Duodenal mucosa (tissue), 2 donors: ENCODE measurements around the gene TMEM184C.

Source experiments
- H3K27ac ChIP-seq: one replicate; pipeline ENCODE4 v1.7.0; 2013; ENCODE audit warnings: low read depth, low read length
- H3K27me3 ChIP-seq, 2 donors: one replicate each; pipeline ENCODE4 v1.7.0; 2013; ENCODE audit warnings: low read length in 2 of 2, control low read depth in 1 of 2; ENCODE audit not compliant: insufficient read depth in 2 of 2, control insufficient read depth in 1 of 2
- H3K36me3 ChIP-seq, 2 donors: one replicate each; pipeline ENCODE4 v1.7.0; 2013; ENCODE audit warnings: low read length in 2 of 2, control low read depth in 1 of 2; ENCODE audit not compliant: insufficient read depth in 2 of 2, control insufficient read depth in 1 of 2
- H3K4me1 ChIP-seq, 2 donors: one replicate each; pipeline ENCODE4 v1.7.0; 2013; ENCODE audit warnings: low read length in 2 of 2, control low read depth in 1 of 2; ENCODE audit not compliant: insufficient read depth in 2 of 2, control insufficient read depth in 1 of 2
- H3K4me3 ChIP-seq, 2 donors: one replicate each; pipeline ENCODE4 v1.7.0; 2013; ENCODE audit warnings: low read length in 2 of 2, low read depth in 1 of 2
- H3K9ac ChIP-seq, 2 donors: one replicate each; pipeline ENCODE4 v1.7.0; 2013; ENCODE audit warnings: low read length in 2 of 2, low read depth in 1 of 2
- H3K9me3 ChIP-seq, 2 donors: one replicate each; pipeline ENCODE4 v1.7.0; 2013; ENCODE audit warnings: low read length in 2 of 2, control low read depth in 1 of 2; ENCODE audit not compliant: control insufficient read depth in 1 of 2

The TMEM184C gene

GRCh38 chr4:147643616-147644015, 26.4 kb downstream of the TMEM184C start:
- Histone ChIP-seq H3K9ac (no peak overlapping the region), H3K27ac (no peak overlapping the region), H3K9me3 (no peaks in the 10 kb centered on the region), H3K27me3 (no peaks in the 10 kb centered on the region), H3K4me1 (no peaks in the 10 kb centered on the region), H3K36me3 (peaks cover 0 to 22% of the 10 kb centered on the region in 2 donors), H3K4me3 (no peak overlapping the region)

DNA sequence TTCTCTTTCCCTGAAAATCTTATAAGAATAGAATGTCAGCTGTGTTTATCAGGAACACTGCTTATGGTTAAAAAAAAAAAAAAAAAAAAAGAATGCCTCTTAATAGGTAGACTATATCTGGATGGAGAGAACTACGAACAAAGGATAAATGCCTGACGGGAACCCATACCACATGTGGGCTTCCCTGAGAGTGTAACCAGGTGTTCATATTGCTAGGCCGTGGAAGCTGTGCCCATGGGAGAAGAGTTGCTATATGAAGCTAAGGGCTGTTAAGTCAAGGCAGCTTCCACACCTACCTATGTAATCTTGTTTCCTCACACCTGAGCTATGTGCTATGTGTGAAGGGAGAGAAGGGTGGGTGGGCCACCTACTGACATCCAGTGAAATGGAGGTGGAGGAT, 27.3 kb downstream of the TMEM184C start:
- Histone ChIP-seq H3K36me3 (peaks cover 0 to 24% of the 10 kb centered on the region in 2 donors), H3K27ac (no peak overlapping the region), H3K27me3 (no peaks in the 10 kb centered on the region), H3K9me3 (no peaks in the 10 kb centered on the region), H3K4me3 (no peak overlapping the region), H3K4me1 (no peaks in the 10 kb centered on the region), H3K9ac (no peak overlapping the region)

DNA sequence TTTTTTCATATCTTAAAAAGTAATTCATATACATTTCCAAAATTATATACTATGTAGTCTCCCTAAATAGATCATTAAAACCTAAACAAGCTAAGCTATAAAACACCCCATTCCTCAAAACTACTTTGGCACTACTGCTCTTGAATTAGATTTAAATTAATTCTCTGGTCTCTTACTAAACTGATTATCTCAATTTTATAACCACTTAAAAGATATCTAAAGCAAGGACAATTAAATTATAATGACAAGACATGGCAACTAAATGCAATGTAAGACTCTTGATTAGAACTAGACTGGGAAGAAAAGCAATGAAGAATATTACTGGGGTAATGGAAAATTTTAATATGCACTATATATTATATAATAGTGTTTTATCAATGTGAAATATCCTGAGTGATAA, 27.9 kb downstream of the TMEM184C start:
- Histone ChIP-seq H3K9me3 (no peaks in the 10 kb centered on the region), H3K4me1 (no peaks in the 10 kb centered on the region), H3K9ac (no peak overlapping the region), H3K27me3 (no peaks in the 10 kb centered on the region), H3K27ac (no peak overlapping the region), H3K36me3 (peaks cover 0 to 24% of the 10 kb centered on the region in 2 donors), H3K4me3 (no peak overlapping the region)

- no peaks in the 10 kb centered on the region for H3K4me1 ChIP-seq
- H3K4me3 ChIP-seq: no peak overlapping the region
- no peaks in the 10 kb centered on the region for H3K9me3 ChIP-seq
Measured at GRCh38 chr4:147648656-147649055, 31.5 kb downstream of the TMEM184C start.

DNA sequence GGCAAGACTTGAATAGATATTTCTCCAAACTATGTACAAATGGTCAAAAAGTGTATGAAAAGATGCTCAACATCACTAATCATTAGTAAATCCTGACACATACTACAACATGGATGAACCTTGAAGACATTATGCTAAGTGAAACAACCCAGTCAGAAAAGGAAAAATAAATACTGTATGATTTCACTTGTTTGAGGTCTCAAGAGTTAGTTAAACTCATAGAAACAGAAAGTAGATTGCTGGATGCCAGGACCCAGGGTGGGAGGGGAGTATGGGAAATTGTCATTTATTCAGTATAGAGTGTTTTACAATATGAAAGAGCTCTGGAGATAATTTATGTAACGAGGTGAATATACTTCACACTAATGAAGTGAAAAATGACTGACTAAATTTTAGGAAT, 34.4 kb downstream of the TMEM184C start:
- Histone ChIP-seq H3K36me3 (peaks cover 0 to 31% of the 10 kb centered on the region in 2 donors), H3K27me3 (no peaks in the 10 kb centered on the region), H3K27ac (no peak overlapping the region), H3K4me1 (no peaks in the 10 kb centered on the region), H3K9ac (no peak overlapping the region), H3K4me3 (no peak overlapping the region), H3K9me3 (no peaks in the 10 kb centered on the region)

More at GRCh38 chr4:147648656-147649055, 31.5 kb downstream of the TMEM184C start:
- Histone ChIP-seq H3K27me3 (no peaks in the 10 kb centered on the region), H3K36me3 (peaks cover 0 to 14% of the 10 kb centered on the region in 2 donors), H3K27ac (no peak overlapping the region), H3K9ac (no peak overlapping the region)

DNA sequence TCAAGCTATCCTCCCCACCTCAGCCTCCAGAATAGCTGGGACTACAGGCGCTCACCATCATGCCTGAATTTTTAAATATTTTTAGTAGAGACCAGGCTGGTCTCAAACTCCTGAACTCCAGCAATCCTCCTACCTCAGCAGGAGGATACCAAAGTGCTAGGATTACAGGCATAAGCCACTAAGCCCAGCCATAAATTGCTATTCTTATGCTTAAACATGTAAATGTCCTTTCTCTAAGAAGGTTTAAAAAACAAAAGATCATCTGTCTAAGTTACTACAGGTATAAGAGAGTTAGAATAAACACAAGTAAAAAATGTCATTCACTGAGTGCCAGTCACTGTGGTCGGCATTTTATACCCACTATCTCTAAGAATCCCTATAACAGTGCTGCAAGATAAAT, 38.4 kb downstream of the TMEM184C start:
- no peak overlapping the region for H3K4me3 ChIP-seq
- no peaks in the 10 kb centered on the region for H3K9me3 ChIP-seq
- no peak overlapping the region for H3K27ac ChIP-seq
- H3K36me3 ChIP-seq: peaks cover 4 to 30% of the 10 kb centered on the region in 2 donors
- no peaks in the 10 kb centered on the region for H3K4me1 ChIP-seq
- H3K27me3 ChIP-seq: no peaks in the 10 kb centered on the region
- no peak overlapping the region for H3K9ac ChIP-seq

GRCh38 chr4:147658501-147658900, 41.3 kb downstream of the TMEM184C start:
- H3K9ac ChIP-seq: no peak overlapping the region
- no peak overlapping the region for H3K4me3 ChIP-seq
- H3K36me3 ChIP-seq: peaks cover 4 to 27% of the 10 kb centered on the region in 2 donors
- H3K4me1 ChIP-seq: no peaks in the 10 kb centered on the region
- H3K27ac ChIP-seq: no peak overlapping the region
- H3K27me3 ChIP-seq: no peaks in the 10 kb centered on the region
- no peaks in the 10 kb centered on the region for H3K9me3 ChIP-seq

GRCh38 chr4:147674073-147674472, 56.9 kb downstream of the TMEM184C start:
- Histone ChIP-seq H3K9me3 (no peaks in the 10 kb centered on the region), H3K9ac (no peak overlapping the region), H3K4me1 (no peaks in the 10 kb centered on the region), H3K36me3 (peaks cover 3 to 17% of the 10 kb centered on the region in 2 donors), H3K27ac (no peak overlapping the region), H3K27me3 (no peaks in the 10 kb centered on the region), H3K4me3 (no peak overlapping the region)

DNA sequence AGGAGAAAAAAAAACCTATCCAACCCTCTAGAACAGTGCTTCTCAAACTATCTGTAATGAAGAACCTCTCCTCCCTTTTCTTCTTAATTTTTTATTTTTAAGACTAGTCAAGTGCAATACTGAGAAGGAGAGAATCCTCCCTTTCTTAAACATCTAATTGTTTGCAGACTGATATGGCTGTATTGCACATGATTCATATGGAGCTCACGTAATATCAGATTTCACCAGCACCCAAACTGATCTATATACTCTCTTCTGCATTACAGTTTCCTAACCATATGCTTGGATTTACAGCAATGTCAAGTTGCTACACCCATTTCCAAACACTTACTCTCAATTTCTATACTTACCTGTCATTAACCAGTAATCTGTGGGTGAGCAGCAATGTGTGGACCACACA, 57.3 kb downstream of the TMEM184C start:
- Histone ChIP-seq H3K27me3 (no peaks in the 10 kb centered on the region), H3K36me3 (peaks cover 3 to 19% of the 10 kb centered on the region in 2 donors), H3K27ac (no peak overlapping the region), H3K9me3 (no peaks in the 10 kb centered on the region), H3K9ac (no peak overlapping the region), H3K4me3 (no peak overlapping the region), H3K4me1 (no peaks in the 10 kb centered on the region)

- Histone ChIP-seq H3K4me1 (peaks cover 0 to 5% of the 10 kb centered on the region in 2 donors), H3K27me3 (no peaks in the 10 kb centered on the region), H3K9me3 (no peaks in the 10 kb centered on the region), H3K36me3 (peaks cover 3 to 12% of the 10 kb centered on the region in 2 donors), H3K9ac (no peak overlapping the region), H3K27ac (no peak overlapping the region), H3K4me3 (no peak overlapping the region)
Measured at GRCh38 chr4:147678106-147678505, 60.9 kb downstream of the TMEM184C start.
